A549 (cell line): ENCODE measurements around the gene OSGEP. TPM values are rescaled to one million over a fixed set of nuclear protein-coding genes. Genes with fewer than 3 reads are reported as not detected.

Experiments used
- ATAC-seq, 2 experiments: fragments of 200-7000 bp in 1 of 2; fragments of >200 bp in 1 of 2; cut with Nextera tagmentation in 1 of 2; cut with Tn5 transposase in 1 of 2; 3 replicates each; pipeline versions ENCODE4 v1.8.0 to v1.9.1; 2018 to 2020; ENCODE audit warnings: mild to moderate bottlenecking in 1 of 2, moderate library complexity in 1 of 2
- CTCF ChIA-PET: fragments of 300-600 bp; sonication (Branson Sonifier 250); formaldehyde crosslinking; extraction: SDS; loops from one replicate; lab custom pipeline; 2021; ENCODE audit warnings: antibody characterized with exemption, inconsistent platforms; lab: Yijun Ruan, JAX
- POLR2A ChIA-PET: fragments of 350-600 bp; formaldehyde crosslinking; extraction: SDS; loops from one replicate; lab custom pipeline; 2021; ENCODE audit warnings: antibody characterized with exemption, inconsistent platforms; lab: Yijun Ruan, JAX
- DNase-seq, 2 experiments: peaks; one replicate each; pipeline versions ENCODE4 v3.0.0 to v3.0.0-alpha.2; 2011 to 2016; ENCODE audit warnings: low read depth in 1 of 2, low spot score in 1 of 2
- FAIRE-seq: peaks from 2 replicates; lab custom pipeline; 2011; peaks lifted over from hg19 to GRCh38; lab: Jason Lieb, UNC
- H3K27ac ChIP-seq, 2 experiments: fragments of >200 bp; sonication (Bioruptor Twin); formaldehyde crosslinking; 3 replicates each; pipeline ENCODE4 v1.5.1; 2016 to 2017
- H3K4me1 ChIP-seq: fragments of >200 bp; sonication (Bioruptor Twin); formaldehyde crosslinking; 3 replicates; pipeline ENCODE4 v1.6.1; 2016
- H3K4me2 ChIP-seq: fragments of >200 bp; sonication (Bioruptor Twin); formaldehyde crosslinking; 3 replicates; pipeline ENCODE4 v1.6.1; 2016
- H3K4me3 ChIP-seq: fragments of >200 bp; sonication (Bioruptor Twin); formaldehyde crosslinking; 3 replicates; pipeline ENCODE4 v1.5.1; 2016
- H3K9me3 ChIP-seq: fragments of >200 bp; sonication (Bioruptor Twin); formaldehyde crosslinking; 3 replicates; pipeline ENCODE4 v1.6.1; 2016
- BCL3 ChIP-seq: fragments of >200 bp; sonication (Bioruptor Twin); formaldehyde crosslinking; IDR thresholded peaks from 3 replicates; pipeline ENCODE4 v1.6.1; 2016
- CEBPB ChIP-seq, 2 experiments: fragments of >200 bp in 1 of 2; sonication (Bioruptor Twin) in 1 of 2; formaldehyde crosslinking in 1 of 2; IDR thresholded peaks; 2 replicates each; pipeline ENCODE4 v1.6.1; 2012 to 2016
- CTCF ChIP-seq: fragments of >200 bp; sonication (Bioruptor Twin); formaldehyde crosslinking; IDR thresholded peaks from 3 replicates; pipeline ENCODE4 v1.5.1; 2016
- EHF ChIP-seq: fragments of 250-450 bp; sonication (Bioruptor Pico); IDR thresholded peaks from 2 replicates; pipeline ENCODE4 v1.5.0; 2020; ENCODE audit warnings: mild to moderate bottlenecking
- ESRRA ChIP-seq: fragments of 150-350 bp; IDR thresholded peaks from 2 replicates; pipeline ENCODE4 v1.6.1; 2014; ENCODE audit warnings: mild to moderate bottlenecking, low read length, borderline replicate concordance
- HDAC2 ChIP-seq: fragments of 200-600 bp; sonication (generic); IDR thresholded peaks from 2 replicates; pipeline ENCODE4 v1.6.1; 2016
- HEYL ChIP-seq: fragments of 250-450 bp; sonication (Bioruptor Pico); IDR thresholded peaks from 2 replicates; pipeline ENCODE4 v1.8.0; 2021; ENCODE audit warnings: mild to moderate bottlenecking, moderate library complexity
- JUN ChIP-seq, 2 experiments: fragments of >200 bp; sonication (Bioruptor Twin); formaldehyde crosslinking; IDR thresholded peaks; 2 replicates in 1 of 2; 3 replicates in 1 of 2; pipeline ENCODE4 v1.6.1; 2016 to 2017
- MAX ChIP-seq: IDR thresholded peaks from 2 replicates; pipeline ENCODE4 v1.6.1; 2012
- PBX3 ChIP-seq: IDR thresholded peaks from 2 replicates; pipeline ENCODE4 v1.6.1; 2012
- POLR2A ChIP-seq: IDR thresholded peaks from 2 replicates; pipeline ENCODE4 v1.6.1; 2012; ENCODE audit warnings: mild to moderate bottlenecking, low read length
- POLR2AphosphoS2 ChIP-seq: conservative IDR thresholded peaks from 2 replicates; pipeline ENCODE4 v1.6.1; 2012; ENCODE audit warnings: low read length, improper control_type of control experiment, inconsistent platforms
- REST ChIP-seq: fragments of 200-600 bp; sonication (generic); IDR thresholded peaks from 2 replicates; pipeline ENCODE4 v1.6.1; 2016; ENCODE audit warnings: antibody characterized with exemption, mild to moderate bottlenecking, moderate library complexity
- TP53 ChIP-seq: fragments of 250-450 bp; sonication (Bioruptor Pico); IDR thresholded peaks from 2 replicates; pipeline ENCODE4 v1.5.0; 2021; ENCODE audit warnings: mild to moderate bottlenecking, moderate library complexity
- ZC3H11A ChIP-seq: fragments of 450-650 bp; IDR thresholded peaks from 2 replicates; pipeline ENCODE4 v1.6.1; 2014; ENCODE audit warnings: antibody characterized with exemption, mild to moderate bottlenecking
- WGBS: methylation state at CpG from one replicate; pipeline ENCODE4 v1.1.6; 2017; ENCODE audit errors: missing lambda C conversion rate; 5-methylcytosine and 5-hydroxymethylcytosine counted together
- polyA plus RNA-seq, 4 experiments: library from polyadenylated mRNA; depleted of rRNA in 3 of 4; stranded (reverse); fragments of >200 nt; fragmentation: RNase III in 1 of 4; extraction: RNeasy Plus Mini Kit Qiagen cat#74134 plus additional on column Dnase treatment in 1 of 4; gene quantifications; 2 replicates in 3 of 4; 3 replicates in 1 of 4; pipeline ENCODE4 v1.2.3, GENCODE V29; 2011 to 2017

The OSGEP gene
- polyA plus RNA-seq, 2 of the 4 experiments (the other 2 are of a cell fraction), result 30.4 to 33.2 TPM

- WGBS, result 10% methylated on average over 16 of the region's 32 CpGs
- H3K4me1 ChIP-seq, result peaks cover 34% of the 10 kb centered on the region
- ATAC-seq, result peak in 1 of 2 experiments; percentile 10; a peak in 3 of 6 replicates
- no peak for TF ChIP-seq POLR2AphosphoS2
- TF ChIP-seq, all 56 proteins: peak for 0
- H3K27ac ChIP-seq, result peak overlapping the region; percentile 85 to 92
- H3K9me3 ChIP-seq, result no peaks in the 10 kb centered on the region
- FAIRE-seq (no peak), DNase-seq (no peak)
- peak overlapping the region; percentile 85 for H3K4me2 ChIP-seq
- H3K4me3 ChIP-seq, result peak overlapping the region; percentile 85
- ChIA-PET POLR2A (interaction anchor here (0.6 to 2.3 kb wide), 8 partner anchors 9 to 223 kb away, joined by 3 to 44 read pairs (median 7); partner anchors contain the start of genes PARP2, PNP, RNASE4 and TEP1), CTCF (interaction anchor here (1.1 to 2.4 kb wide), 2 partner anchors 45 to 153 kb away, joined by 5 to 6 read pairs; no protein-coding TSS in a partner anchor)
Observed at GRCh38 chr14:20460458-20461224, 6.0 kb upstream of the OSGEP start.

- no peak overlapping the region for H3K4me3 ChIP-seq
- FAIRE-seq (no peak), ATAC-seq (no peak), DNase-seq (no peak)
- H3K4me1 ChIP-seq, result peaks cover 37% of the 10 kb centered on the region
- H3K27ac ChIP-seq, result no peak overlapping the region
- H3K9me3 ChIP-seq, result no peaks in the 10 kb centered on the region
- ChIA-PET POLR2A (interaction anchor here (0.9 kb wide), 1 partner anchor 12 kb away, joined by 3 read pairs; no protein-coding TSS in a partner anchor), CTCF (no interaction called here)
- no peak overlapping the region for H3K4me2 ChIP-seq
- TF ChIP-seq CEBPB (IDR thresholded peaks at IDR 0.05) (no peak), TP53 (CRISPR knock-in tag) (no peak), POLR2A (0 out of 2 replicates have a peak, but pooled peaks have one; percentile 6), JUN (IDR thresholded peaks at IDR 0.05) (0 out of 5 replicates have a peak, but pooled peaks of 1 of the 2 experiments have one; percentile 36)
- WGBS, result 78% methylated on average over 8 of the region's 8 CpGs
Observed at GRCh38 chr14:20458031-20458789, 3.6 kb upstream of the OSGEP start.

- FAIRE-seq (no peak), DNase-seq (no peak), ATAC-seq (no peak)
- H3K4me1 ChIP-seq, result peaks cover 32% of the 10 kb centered on the region
- TF ChIP-seq EHF (CRISPR knock-in tag) (no peak), HDAC2 (no peak)
- H3K27ac ChIP-seq, result no peak overlapping the region
- H3K4me3 ChIP-seq, result no peak overlapping the region
- peak overlapping the region; percentile 93; the same call in 2 of the 3 replicates for H3K4me2 ChIP-seq
- WGBS, result 85% methylated on average over 13 of the region's 13 CpGs
- H3K9me3 ChIP-seq, result no peaks in the 10 kb centered on the region
- ChIA-PET POLR2A (interaction anchor here (3.0 to 3.4 kb wide), 2 partner anchors 12 to 114 kb away, joined by 38 read pairs; partner anchors contain the start of genes PARP2 and PNP), CTCF (interaction anchor here (1.2 kb wide), 1 partner anchor 156 kb away, joined by 3 read pairs; no protein-coding TSS in a partner anchor)
Observed at GRCh38 chr14:20456971-20457370, 2.4 kb upstream of the OSGEP start.

GRCh38 chr14:20455355-20456300 lies 1.0 kb upstream of the OSGEP start:
- Histone ChIP-seq H3K4me3 (peak overlapping the region; percentile 73), H3K4me1 (peaks cover 32% of the 10 kb centered on the region), H3K4me2 (peak overlapping the region; percentile 93), H3K27ac (peak overlapping the region; percentile 85 to 96), H3K9me3 (no peaks in the 10 kb centered on the region)
- no peak for FAIRE-seq
- POLR2A ChIA-PET, result interaction anchor here (0.6 to 3.4 kb wide), 9 partner anchors 8 to 226 kb away, joined by 3 to 38 read pairs (median 5); partner anchors contain the start of genes PARP2, PNP and TEP1
- ATAC-seq, result peak; percentile 78 to 84
- DNase-seq, result peak in 1 of 2 experiments; percentile 73
- 2% methylated on average over 39 of the region's 39 CpGs for WGBS
- CTCF ChIA-PET, result interaction anchor here (0.7 to 1.8 kb wide), 10 partner anchors 8 to 228 kb away, joined by 3 to 7 read pairs (median 3); partner anchors contain the start of gene TEP1
- TF ChIP-seq HEYL (no peak), ZC3H11A (no peak), REST (peak; percentile 74), CTCF (no peak), ESRRA (no peak), PBX3 (no peak), MAX (peak; percentile 35; the same call in 1 of the 2 replicates), BCL3 (no peak)
